GM23248 (cell line): Measurements from ENCODE around the gene GSPT1. TPM values are rescaled to one million over a fixed set of nuclear protein-coding genes. Genes with fewer than 3 reads are reported as not detected.

Experiments
- DNase-seq: peaks from one replicate; pipeline ENCODE4 v3.0.0-alpha.2; 2015
- H2AFZ ChIP-seq: fragments of 200-600 bp; sonication (generic); 2 replicates; pipeline ENCODE4 v1.6.1; 2016; ENCODE audit warnings: antibody characterized with exemption
- H3F3A ChIP-seq: fragments of 200-600 bp; sonication (generic); 2 replicates; pipeline ENCODE4 v1.6.1; 2016; ENCODE audit warnings: mild to moderate bottlenecking, antibody characterized with exemption, mixed run types; ENCODE audit not compliant: insufficient read depth
- H3K27ac ChIP-seq: fragments of 200-600 bp; sonication (generic); 2 replicates; pipeline ENCODE4 v1.5.1; 2016; ENCODE audit warnings: mild to moderate bottlenecking
- H3K27me3 ChIP-seq: fragments of 200-600 bp; sonication (generic); replicated peaks from 2 replicates; pipeline ENCODE4 v1.6.1; 2016; ENCODE audit warnings: mild to moderate bottlenecking; ENCODE audit not compliant: insufficient read depth
- H3K36me3 ChIP-seq: fragments of 200-600 bp; sonication (generic); 2 replicates; pipeline ENCODE4 v1.6.1; 2016; ENCODE audit warnings: low read depth, mild to moderate bottlenecking
- H3K4me1 ChIP-seq: fragments of 200-600 bp; sonication (generic); 2 replicates; pipeline ENCODE4 v1.6.1; 2016; ENCODE audit warnings: mild to moderate bottlenecking; ENCODE audit not compliant: insufficient read depth
- H3K4me2 ChIP-seq: fragments of 200-600 bp; sonication (generic); one replicate; pipeline ENCODE4 v1.6.1; 2016; ENCODE audit warnings: mild to moderate bottlenecking; ENCODE audit not compliant: unreplicated experiment
- H3K4me3 ChIP-seq: fragments of 200-600 bp; sonication (generic); 2 replicates; pipeline ENCODE4 v1.5.1; 2016; ENCODE audit warnings: mild to moderate bottlenecking
- H3K79me2 ChIP-seq: fragments of 200-600 bp; sonication (generic); 2 replicates; pipeline ENCODE4 v1.6.1; 2016; ENCODE audit warnings: mild to moderate bottlenecking; ENCODE audit not compliant: insufficient read depth
- H3K9ac ChIP-seq: fragments of 200-600 bp; sonication (generic); 2 replicates; pipeline ENCODE4 v1.6.1; 2016; ENCODE audit warnings: mild to moderate bottlenecking
- H3K9me2 ChIP-seq: fragments of 200-600 bp; sonication (generic); 2 replicates; pipeline ENCODE4 v1.6.1; 2016; ENCODE audit warnings: mixed run types, mild to moderate bottlenecking, moderate library complexity; ENCODE audit not compliant: insufficient read depth
- H3K9me3 ChIP-seq: fragments of 200-600 bp; sonication (generic); one replicate; pipeline ENCODE4 v1.6.1; 2017; ENCODE audit warnings: low read depth
- H4K20me1 ChIP-seq: fragments of 200-600 bp; sonication (generic); 2 replicates; pipeline ENCODE4 v1.6.0; 2016; ENCODE audit not compliant: insufficient read depth
- EZH2 ChIP-seq: fragments of 200-600 bp; sonication (generic); IDR thresholded peaks from 2 replicates; pipeline ENCODE4 v1.6.1; 2018; ENCODE audit warnings: antibody characterized with exemption, mild to moderate bottlenecking; ENCODE audit not compliant: insufficient read depth, poor library complexity, severe bottlenecking
- EZH2phosphoT487 ChIP-seq: fragments of 200-600 bp; sonication (generic); IDR thresholded peaks from 2 replicates; pipeline ENCODE4 v1.6.1; 2018; ENCODE audit warnings: antibody characterized with exemption, moderate library complexity, mild to moderate bottlenecking, low read depth; ENCODE audit not compliant: insufficient read depth
- WGBS, 2 experiments: methylation state at CpG; one replicate each; pipeline ENCODE4 v1.1.6; 2015 to 2017; ENCODE audit warnings: low lambda C conversion rate in 2 of 2, low coverage in 1 of 2; ENCODE audit errors: missing lambda C conversion rate in 2 of 2; 5-methylcytosine and 5-hydroxymethylcytosine counted together
- in situ Hi-C: fragments of 300-500 bp; cut with MboI; formaldehyde crosslinking; loops from 2 replicates; pipeline ENCODE4 v1.15.0; 2020
- polyA plus RNA-seq: library from polyadenylated mRNA; unstranded; fragments of >200 nt; fragmentation: Nextera tagmentation; extraction: Ambion mirVana; gene quantifications from 2 replicates; pipeline ENCODE4 v1.2.1, GENCODE V29; 2016
- total RNA-seq: library from RNA; depleted of rRNA; stranded (reverse); fragments of >200 nt; shearing (Covaris generic); gene quantifications from 2 replicates; pipeline ENCODE4 v1.2.3, GENCODE V29; 2014

Gene GSPT1
- total and polyA plus RNA-seq, 2 experiments from 2014 or later: 78.7 to 112 TPM

DNA sequence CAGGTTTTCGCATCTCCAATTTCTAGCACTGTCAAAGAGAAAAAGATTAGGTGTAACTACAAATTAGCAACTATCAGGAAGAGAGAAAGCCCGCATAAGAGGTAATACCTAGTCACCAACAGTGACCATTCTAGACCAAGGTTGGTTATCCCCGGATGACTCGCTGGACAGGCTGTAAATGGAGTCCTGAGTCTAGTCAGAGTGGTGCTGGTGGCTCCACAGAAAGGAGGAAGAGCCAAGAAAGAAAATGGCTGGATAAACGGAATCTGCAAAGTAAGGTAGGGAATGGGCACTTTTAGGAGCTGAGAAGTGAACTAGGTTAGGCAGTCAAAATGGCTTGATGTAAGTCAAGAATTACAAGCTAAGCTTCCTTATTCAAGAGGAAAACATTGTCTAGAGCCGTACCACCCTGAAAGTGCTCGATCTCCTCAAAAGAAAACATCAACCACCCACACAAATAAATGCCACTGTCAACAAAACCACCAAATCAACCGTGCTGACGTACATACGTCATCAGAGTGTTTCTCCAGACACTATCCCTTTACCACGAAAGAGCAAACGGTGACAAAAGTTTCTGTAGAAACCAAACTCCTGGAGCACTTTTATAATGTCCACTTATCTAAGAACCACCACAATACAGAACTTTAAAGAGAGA lies 2.2 kb downstream of the GSPT1 start:
- 64 to 69% methylated on average over 12 of the region's 12 CpGs for WGBS, 2 experiments
- H4K20me1 ChIP-seq: peaks cover 36% of the 10 kb centered on the region; the same call in 1 of the 2 replicates

DNA sequence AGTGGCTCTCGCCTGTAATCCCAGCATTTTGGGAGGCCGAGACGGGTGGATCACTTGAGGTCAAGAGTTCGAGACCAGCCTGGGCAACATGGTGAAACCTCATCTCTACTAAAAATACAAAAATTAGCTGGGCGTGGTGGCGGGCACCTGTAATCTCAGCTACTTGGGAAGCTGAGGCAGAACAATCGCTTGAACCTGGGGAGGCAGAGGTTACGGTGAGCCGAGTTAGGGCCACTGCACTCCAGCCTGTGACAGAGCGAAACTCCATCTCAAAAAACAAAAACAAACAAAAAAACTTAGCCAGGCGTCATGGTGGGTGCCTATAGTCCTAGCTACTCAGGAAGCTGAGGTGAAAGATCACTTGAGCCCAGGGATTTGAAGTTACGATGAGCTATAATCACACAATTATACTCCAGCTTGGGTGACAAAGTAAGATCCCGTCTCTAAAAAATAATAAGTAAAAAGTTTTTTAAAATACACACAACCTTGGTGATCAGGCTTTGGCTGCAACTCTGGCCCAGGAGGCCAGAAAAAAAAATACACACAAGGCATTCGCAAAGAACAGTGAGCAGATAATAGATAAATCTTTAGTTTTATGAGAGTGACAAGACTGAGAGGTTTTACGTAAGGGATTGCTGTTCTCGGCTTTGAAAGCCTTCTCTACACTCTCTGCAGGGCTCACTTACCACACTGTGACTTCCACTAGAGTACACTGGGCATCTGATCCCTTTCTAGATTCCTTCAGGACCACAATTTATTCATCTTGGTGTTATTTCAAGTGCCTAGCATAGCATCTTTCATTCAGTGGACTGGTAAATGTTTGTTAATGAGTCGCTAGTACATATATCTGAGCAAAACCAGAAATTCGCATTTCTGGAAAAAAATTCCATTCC lies 5.9 kb downstream of the GSPT1 start:
- Histone ChIP-seq H3K36me3 (peaks cover 7% of the 10 kb centered on the region; the same call in 1 of the 2 replicates), H3K27me3 (no peaks in the 10 kb centered on the region), H3K4me1 (peaks cover 40% of the 10 kb centered on the region), H3K27ac (peak overlapping the region; percentile 17), H3F3A (peaks cover 39% of the 10 kb centered on the region), H4K20me1 (peaks cover 53% of the 10 kb centered on the region; the same call in 1 of the 2 replicates), H3K4me2 (peak overlapping the region; percentile 38), H3K4me3 (peak overlapping the region; percentile 3), H3K9ac (0 out of 2 replicates have a peak overlapping the region, but pooled peaks have one; percentile 8), H3K79me2 (peaks cover 100% of the 10 kb centered on the region), H3K9me3 (no peaks in the 10 kb centered on the region), H3K9me2 (no peaks in the 10 kb centered on the region), H2AFZ (no peak overlapping the region)
- TF ChIP-seq EZH2phosphoT487 (no peak), EZH2 (no peak)
- in situ Hi-C loops: no loop called here
- 65 to 68% methylated on average over 18 of the region's 18 CpGs for WGBS, 2 experiments
- peak; percentile 57 for DNase-seq

More for the DNA sequence above, 2.2 kb downstream of the GSPT1 start:
- Histone ChIP-seq H3K4me3 (peak overlapping the region; percentile 76), H3K9me2 (no peaks in the 10 kb centered on the region), H3K4me2 (peak overlapping the region; percentile 98), H3K27ac (peak overlapping the region; percentile 84), H3K79me2 (peaks cover 64% of the 10 kb centered on the region), H3F3A (peaks cover 48% of the 10 kb centered on the region), H2AFZ (no peak overlapping the region), H3K9ac (peak overlapping the region; percentile 92), H3K27me3 (no peaks in the 10 kb centered on the region), H3K4me1 (peaks cover 48% of the 10 kb centered on the region), H3K9me3 (no peaks in the 10 kb centered on the region), H3K36me3 (peaks cover 7% of the 10 kb centered on the region; the same call in 1 of the 2 replicates)
- DNase-seq: peak; percentile 72
- in situ Hi-C loops: no loop called here
- TF ChIP-seq EZH2phosphoT487: no peak
- TF ChIP-seq EZH2: no peak

DNA sequence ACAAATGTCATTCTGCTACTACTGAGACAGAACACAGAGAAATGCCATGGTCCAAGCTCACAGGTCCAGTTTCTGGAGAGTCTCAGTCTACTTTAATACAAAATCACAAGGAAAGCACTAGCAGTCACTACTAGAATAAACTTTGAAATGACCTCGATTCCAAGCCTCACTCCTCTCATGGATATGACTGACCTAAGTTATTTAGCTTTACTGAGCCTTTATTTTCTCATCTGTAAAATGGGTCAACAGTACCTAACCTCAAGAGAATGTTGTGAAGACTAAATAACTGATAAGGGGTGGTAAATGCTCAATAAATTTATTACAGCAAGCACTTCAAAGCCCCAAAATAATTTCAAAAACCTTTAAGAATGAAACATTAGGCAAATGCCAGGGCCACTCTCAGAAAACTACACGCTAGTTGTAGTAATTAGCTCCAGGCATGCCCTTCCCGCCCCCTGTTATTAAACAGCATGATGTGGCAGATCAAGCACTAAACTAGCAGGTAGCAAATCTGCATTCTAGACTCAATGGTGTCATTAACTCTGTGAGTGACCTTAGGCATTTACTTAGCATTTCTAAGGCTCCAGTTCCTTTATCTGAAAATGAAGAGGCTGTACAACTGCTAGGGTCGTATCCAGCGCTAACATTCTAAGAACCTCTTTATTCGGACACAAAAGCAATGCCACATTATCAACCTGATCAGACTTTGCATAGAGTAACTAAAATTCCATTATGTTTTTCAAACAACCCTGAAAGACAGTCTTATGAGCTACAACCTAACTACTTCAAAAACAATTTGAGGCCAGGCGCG lies 8.4 kb downstream of the GSPT1 start:
- Histone ChIP-seq H3F3A (peaks cover 20% of the 10 kb centered on the region), H3K9me3 (no peaks in the 10 kb centered on the region), H3K4me2 (no peak overlapping the region), H3K79me2 (peaks cover 100% of the 10 kb centered on the region), H3K27me3 (no peaks in the 10 kb centered on the region), H3K27ac (no peak overlapping the region), H3K9ac (no peak overlapping the region), H4K20me1 (peaks cover 44% of the 10 kb centered on the region; the same call in 1 of the 2 replicates), H3K9me2 (no peaks in the 10 kb centered on the region), H3K4me3 (no peak overlapping the region), H3K36me3 (no peaks in the 10 kb centered on the region), H2AFZ (no peak overlapping the region), H3K4me1 (peaks cover 24% of the 10 kb centered on the region)
- 96 to 98% methylated on average over 8 of the region's 8 CpGs for WGBS, 2 experiments
- TF ChIP-seq EZH2phosphoT487: no peak
- no peak for TF ChIP-seq EZH2
- DNase-seq: no peak
- in situ Hi-C loops: no loop called here

GRCh38 chr16:11903906-11904305 lies 11.8 kb downstream of the GSPT1 start:
- Histone ChIP-seq H3K4me1 (peaks cover 5% of the 10 kb centered on the region; the same call in 1 of the 2 replicates), H3K27me3 (no peaks in the 10 kb centered on the region), H3F3A (peaks cover 1% of the 10 kb centered on the region), H4K20me1 (peaks cover 25% of the 10 kb centered on the region; the same call in 1 of the 2 replicates), H3K4me3 (no peak overlapping the region), H2AFZ (no peak overlapping the region), H3K9me3 (no peaks in the 10 kb centered on the region), H3K36me3 (no peaks in the 10 kb centered on the region), H3K79me2 (peaks cover 100% of the 10 kb centered on the region), H3K9ac (no peak overlapping the region), H3K4me2 (no peak overlapping the region), H3K27ac (no peak overlapping the region), H3K9me2 (no peaks in the 10 kb centered on the region)
- 98% methylated on average over 6 of the region's 6 CpGs for WGBS, 2 experiments
- TF ChIP-seq EZH2phosphoT487: no peak
- TF ChIP-seq EZH2: no peak
- in situ Hi-C loops: no loop called here
- no peak for DNase-seq
